H1 (cell line): ENCODE results near the gene DTX4. TPM values are rescaled to one million over a fixed set of nuclear protein-coding genes. Genes with fewer than 3 reads are reported as not detected.

Experiments used
- CTCF ChIA-PET: fragments of 300-600 bp; sonication (Branson Sonifier 250); formaldehyde crosslinking; loops from one replicate; lab custom pipeline; 2021; ENCODE audit not compliant: partially characterized antibody; lab: Charles Lee
- POLR2A ChIA-PET: fragments of 300-600 bp; sonication (Branson Sonifier 250); formaldehyde crosslinking; loops from one replicate; lab custom pipeline; 2021; ENCODE audit warnings: inconsistent platforms; ENCODE audit not compliant: partially characterized antibody; lab: Charles Lee
- DNase-seq, 2 experiments: peaks; one replicate each; pipeline versions ENCODE4 v3.0.0 to v3.0.0-alpha.2; 2010 to 2022; ENCODE audit warnings: low spot score in 2 of 2, low read depth in 1 of 2, mixed read lengths in 1 of 2
- FAIRE-seq: peaks from 2 replicates; lab custom pipeline; 2011; peaks lifted over from hg19 to GRCh38; lab: Jason Lieb, UNC
- H2AFZ ChIP-seq: 2 replicates; pipeline ENCODE4 v1.8.1; 2012; ENCODE audit warnings: low read length, inconsistent platforms
- H2AK5ac ChIP-seq: 2 replicates; pipeline ENCODE4 v1.6.1; 2013; ENCODE audit warnings: low read depth, low read length
- H2BK120ac ChIP-seq: replicated peaks from 2 replicates; pipeline ENCODE3; 2013; ENCODE audit warnings: low read depth, low read length, inconsistent platforms
- H2BK12ac ChIP-seq: 2 replicates; pipeline ENCODE4 v1.6.1; 2013; ENCODE audit warnings: low read depth, low read length
- H2BK15ac ChIP-seq: 2 replicates; pipeline ENCODE4 v1.6.1; 2013; ENCODE audit warnings: low read length
- H2BK20ac ChIP-seq: 2 replicates; pipeline ENCODE4 v1.6.1; 2013; ENCODE audit warnings: low read length
- H2BK5ac ChIP-seq: 2 replicates; pipeline ENCODE4 v1.6.1; 2013; ENCODE audit warnings: low read depth, low read length
- H3K14ac ChIP-seq: 2 replicates; pipeline ENCODE4 v1.6.1; 2013; ENCODE audit warnings: inconsistent platforms; ENCODE audit not compliant: insufficient read length
- H3K18ac ChIP-seq: 2 replicates; pipeline ENCODE4 v1.6.1; 2013; ENCODE audit warnings: low read length; ENCODE audit errors: extremely low read depth
- H3K23ac ChIP-seq: 2 replicates; pipeline ENCODE4 v1.6.1; 2013; ENCODE audit warnings: inconsistent platforms; ENCODE audit not compliant: insufficient read length
- H3K23me2 ChIP-seq: 2 replicates; pipeline ENCODE4 v1.6.1; 2013; ENCODE audit warnings: low read depth, low read length
- H3K27ac ChIP-seq: 2 replicates; pipeline ENCODE4 v1.6.1; 2011; ENCODE audit warnings: low read depth, low read length, inconsistent platforms
- H3K27me3 ChIP-seq, 4 experiments: replicated peaks in 1 of 4; 1 replicate in 1 of 4; 2 replicates in 3 of 4; pipeline versions ENCODE4 v1.6.1 to v1.8.1; 2011 to 2013; ENCODE audit warnings: low read length in 3 of 4, mild to moderate bottlenecking in 3 of 4, inconsistent platforms in 2 of 4, mixed read lengths in 2 of 4, moderate library complexity in 1 of 4; ENCODE audit not compliant: control insufficient read depth in 3 of 4, insufficient read depth in 3 of 4; ENCODE audit errors: extremely low read depth in 1 of 4
- H3K36me3 ChIP-seq, 4 experiments: 2 replicates each; pipeline versions ENCODE4 v1.6.1 to v1.8.1; 2011 to 2013; ENCODE audit warnings: mild to moderate bottlenecking in 4 of 4, low read length in 3 of 4, moderate library complexity in 2 of 4, control low read depth in 1 of 4, inconsistent platforms in 1 of 4; ENCODE audit not compliant: insufficient read depth in 4 of 4, control insufficient read depth in 2 of 4
- H3K4ac ChIP-seq: replicated peaks from 2 replicates; pipeline ENCODE3; 2013; ENCODE audit warnings: low read length, low read depth, mixed read lengths, inconsistent platforms; ENCODE audit not compliant: insufficient read length
- H3K4me1 ChIP-seq, 4 experiments: replicated peaks in 1 of 4; 1 replicate in 1 of 4; 2 replicates in 3 of 4; pipeline versions ENCODE4 v1.6.1 to v1.8.1; 2011 to 2013; ENCODE audit warnings: low read length in 3 of 4, inconsistent platforms in 2 of 4, mixed read lengths in 1 of 4; ENCODE audit not compliant: insufficient read depth in 4 of 4, control insufficient read depth in 3 of 4
- H3K4me2 ChIP-seq, 2 experiments: 2 replicates each; pipeline versions ENCODE4 v1.6.1 to v1.8.1; 2011 to 2013; ENCODE audit warnings: low read depth in 2 of 2, low read length in 2 of 2, control low read depth in 1 of 2, inconsistent platforms in 1 of 2, mild to moderate bottlenecking in 1 of 2; ENCODE audit not compliant: insufficient read depth in 1 of 2
- H3K4me3 ChIP-seq, 4 experiments: fragments of 200-600, 300-600 bp in 1 of 4; sonication (generic), shearing (Covaris generic), sonication (Bioruptor Twin) in 1 of 4; 2 replicates each; pipeline versions ENCODE4 v1.5.1 to v1.8.1; 2011 to 2016; ENCODE audit warnings: low read length in 4 of 4, low read depth in 3 of 4, control low read depth in 2 of 4, inconsistent platforms in 2 of 4, mild to moderate bottlenecking in 2 of 4, mixed read lengths in 1 of 4, moderate library complexity in 1 of 4; ENCODE audit not compliant: insufficient read depth in 2 of 4; ENCODE audit errors: extremely low read depth in 1 of 4
- H3K56ac ChIP-seq: replicated peaks from 2 replicates; pipeline ENCODE3; 2013; ENCODE audit warnings: low read depth, mild to moderate bottlenecking, mixed read lengths, low read length, inconsistent platforms; ENCODE audit not compliant: insufficient read length
- H3K79me1 ChIP-seq: 2 replicates; pipeline ENCODE4 v1.6.1; 2013; ENCODE audit warnings: low read depth, low read length, control low read depth
- H3K79me2 ChIP-seq, 2 experiments: 2 replicates each; pipeline versions ENCODE4 v1.6.1 to v1.8.1; 2012 to 2013; ENCODE audit warnings: low read length in 2 of 2, mild to moderate bottlenecking in 2 of 2, inconsistent platforms in 1 of 2; ENCODE audit not compliant: insufficient read depth in 2 of 2, control insufficient read depth in 1 of 2
- H3K9ac ChIP-seq, 4 experiments: replicated peaks in 1 of 4; 1 replicate in 1 of 4; 2 replicates in 3 of 4; pipeline versions ENCODE4 v1.6.1 to v1.8.1; 2011 to 2013; ENCODE audit warnings: low read depth in 3 of 4, low read length in 3 of 4, control low read depth in 2 of 4, mild to moderate bottlenecking in 2 of 4, moderate library complexity in 2 of 4, inconsistent platforms in 1 of 4; ENCODE audit errors: extremely low read depth in 1 of 4
- H3K9me3 ChIP-seq, 2 experiments: 2 replicates each; pipeline versions ENCODE4 v1.6.1 to v1.8.1; 2012 to 2013; ENCODE audit warnings: mild to moderate bottlenecking in 2 of 2, moderate library complexity in 2 of 2, control low read depth in 1 of 2, inconsistent platforms in 1 of 2, low read depth in 1 of 2, low read length in 1 of 2, mixed read lengths in 1 of 2; ENCODE audit not compliant: insufficient read depth in 2 of 2
- H4K20me1 ChIP-seq, 2 experiments: replicated peaks in 1 of 2; 2 replicates each; pipeline versions ENCODE3 to v1.8.1; 2011 to 2013; ENCODE audit warnings: inconsistent platforms in 2 of 2, low read length in 2 of 2, mild to moderate bottlenecking in 1 of 2; ENCODE audit not compliant: insufficient read depth in 2 of 2, control insufficient read depth in 1 of 2
- H4K5ac ChIP-seq: 2 replicates; pipeline ENCODE4 v1.6.1; 2013; ENCODE audit warnings: low read length, low read depth, mixed read lengths, inconsistent platforms; ENCODE audit not compliant: insufficient read length
- H4K8ac ChIP-seq: 2 replicates; pipeline ENCODE4 v1.8.0; 2013; ENCODE audit warnings: mild to moderate bottlenecking, moderate library complexity, low read length, inconsistent platforms; ENCODE audit not compliant: insufficient read depth; ENCODE audit errors: extremely low read depth
- H4K91ac ChIP-seq: replicated peaks from 2 replicates; pipeline ENCODE3; 2013; ENCODE audit warnings: low read length, mixed read lengths, inconsistent platforms; ENCODE audit not compliant: insufficient read length
- BACH1 ChIP-seq: IDR thresholded peaks from 2 replicates; pipeline ENCODE4 v1.6.1; 2012; ENCODE audit warnings: low read length, improper control_type of control experiment
- CREB1 ChIP-seq: IDR thresholded peaks from 2 replicates; pipeline ENCODE4 v1.6.1; 2012; ENCODE audit warnings: inconsistent platforms
- EZH2 ChIP-seq: fragments of 200-600 bp; sonication (generic); IDR thresholded peaks from 2 replicates; pipeline ENCODE4 v1.7.1; 2012; ENCODE audit warnings: low read depth, mild to moderate bottlenecking, moderate library complexity, low read length, inconsistent platforms; ENCODE audit not compliant: severe bottlenecking
- FOSL1 ChIP-seq: IDR thresholded peaks from 2 replicates; pipeline ENCODE4 v1.6.1; 2011; ENCODE audit warnings: mild to moderate bottlenecking, low read depth, low read length, moderate library complexity; ENCODE audit not compliant: insufficient read depth
- KDM4A ChIP-seq: IDR thresholded peaks from one replicate; pipeline ENCODE4 v1.7.1; 2012; ENCODE audit warnings: low read depth, mild to moderate bottlenecking, moderate library complexity, low read length, inconsistent platforms; ENCODE audit not compliant: severe bottlenecking
- PHF8 ChIP-seq: fragments of 200-600 bp; sonication (generic); conservative IDR thresholded peaks from 2 replicates; pipeline ENCODE4 v1.7.1; 2012; ENCODE audit warnings: low read depth, mild to moderate bottlenecking, inconsistent platforms, low read length, moderate library complexity
- RFX5 ChIP-seq: IDR thresholded peaks from 2 replicates; pipeline ENCODE4 v1.6.1; 2011; ENCODE audit warnings: low read depth, low read length, improper control_type of control experiment, borderline replicate concordance
- RXRA ChIP-seq: IDR thresholded peaks from 2 replicates; pipeline ENCODE4 v1.6.1; 2011; ENCODE audit warnings: low read depth, mild to moderate bottlenecking, low read length, moderate library complexity; ENCODE audit not compliant: insufficient read depth
- SIN3A ChIP-seq, 2 experiments: IDR thresholded peaks in 1 of 2; conservative IDR thresholded peaks in 1 of 2; 2 replicates each; pipeline ENCODE4 v1.6.1; 2011 to 2012; ENCODE audit warnings: low read length in 2 of 2, improper control_type of control experiment in 1 of 2, low read depth in 1 of 2, mild to moderate bottlenecking in 1 of 2
- SP4 ChIP-seq: IDR thresholded peaks from 2 replicates; pipeline ENCODE4 v1.6.1; 2012; ENCODE audit warnings: low read length, inconsistent platforms
- TAF1 ChIP-seq: IDR thresholded peaks from 2 replicates; pipeline ENCODE4 v1.6.1; 2011; ENCODE audit warnings: mild to moderate bottlenecking, low read depth, low read length
- TCF12 ChIP-seq: IDR thresholded peaks from 2 replicates; pipeline ENCODE4 v1.6.1; 2011; ENCODE audit warnings: low read depth, mild to moderate bottlenecking, low read length
- USF2 ChIP-seq: IDR thresholded peaks from 2 replicates; pipeline ENCODE4 v1.6.1; 2011; ENCODE audit warnings: low read length, improper control_type of control experiment
- WGBS, 2 experiments: shearing (Covaris generic) in 1 of 2; methylation state at CpG; one replicate each; pipeline versions ENCODE4 v1.1.6 to v1.1.7; 2013 to 2015; ENCODE audit warnings: low lambda C conversion rate in 2 of 2, mixed read lengths in 2 of 2, inconsistent platforms in 1 of 2, low coverage in 1 of 2, missing lambda C conversion rate in 1 of 2; ENCODE audit not compliant: insufficient replicate concordance in 2 of 2, insufficient coverage in 1 of 2, insufficient read length in 1 of 2; ENCODE audit errors: extremely low coverage in 1 of 2, missing lambda C conversion rate in 1 of 2; 5-methylcytosine and 5-hydroxymethylcytosine counted together
- polyA plus RNA-seq, 7 experiments: library from polyadenylated mRNA; depleted of rRNA in 3 of 7; stranded (reverse) in 5 of 7; unstranded in 2 of 7; fragments of >200 nt in 5 of 7; fragments of 200-250 nt in 2 of 7; gene quantifications; 1 replicate in 5 of 7; 2 replicates in 1 of 7; 4 replicates in 1 of 7; pipeline versions ENCODE4 v1.2.1 to v1.2.3, GENCODE V29; 2011 to 2013; ENCODE audit warnings: missing spikeins in 2 of 7, mixed read lengths in 2 of 7
- total RNA-seq: library from RNA; stranded (reverse); fragmentation: NEBNext Ultra II Directional; extraction: Animal tissue kit (Norgen Biotek cat#: 25700); gene quantifications from 2 replicates; pipeline ENCODE4 v1.2.1, GENCODE V29; 2021

Gene DTX4
- total and polyA plus RNA-seq, 2 of the 8 experiments (the other 6 are each of a cell fraction or from before 2014, with no cell fraction given), result 5.1 to 18.8 TPM

DNA sequence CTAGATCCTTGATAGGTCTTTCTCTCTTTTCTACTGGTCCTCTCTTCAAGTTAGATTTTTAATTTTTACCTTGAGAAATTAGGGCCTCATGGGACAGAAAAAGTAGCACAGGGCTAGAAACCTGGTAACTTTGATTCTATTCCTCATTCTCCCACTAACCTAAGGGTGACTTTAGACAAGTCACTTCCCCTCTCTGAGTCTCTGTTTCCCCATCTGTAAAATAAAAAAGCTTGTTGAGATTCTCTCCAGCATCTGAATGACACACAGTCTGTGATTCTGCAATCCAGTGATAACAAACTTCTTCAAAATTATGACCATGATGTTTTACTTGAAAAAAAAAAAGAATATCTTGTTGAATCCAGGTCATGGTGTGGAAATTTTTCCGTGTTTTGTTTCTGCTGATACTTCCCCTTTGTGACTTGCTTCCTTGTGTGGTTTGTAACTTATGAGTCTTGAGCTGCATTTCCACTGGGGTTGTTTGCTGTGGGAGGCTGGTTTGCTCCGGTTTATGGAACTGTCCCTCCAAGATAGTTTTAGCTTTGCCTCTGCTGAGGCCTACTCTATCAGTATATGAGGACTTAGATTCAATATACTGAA, 50.6 kb downstream of the DTX4 start:
- Histone ChIP-seq H3K4me2 (no peak overlapping the region), H3K4me1 (no peaks in the 10 kb centered on the region), H4K8ac (no peak overlapping the region), H3K18ac (no peak overlapping the region), H2BK12ac (no peak overlapping the region), H3K27me3 (no peaks in the 10 kb centered on the region), H3K79me1 (no peaks in the 10 kb centered on the region), H4K91ac (no peak overlapping the region), H3K56ac (no peak overlapping the region), H3K4ac (no peak overlapping the region), H2BK5ac (no peak overlapping the region), H3K79me2 (no peaks in the 10 kb centered on the region), H2BK20ac (no peak overlapping the region), H2AK5ac (no peak overlapping the region), H3K4me3 (no peak overlapping the region), H3K27ac (no peak overlapping the region), H4K5ac (no peak overlapping the region), H3K23ac (no peak overlapping the region), H2BK120ac (no peak overlapping the region), H4K20me1 (no peaks in the 10 kb centered on the region), H3K23me2 (no peaks in the 10 kb centered on the region; the same call in 1 of the 2 replicates), H3K14ac (no peak overlapping the region), H2BK15ac (no peak overlapping the region), H3K9ac (no peak overlapping the region), H3K36me3 (no peaks in the 10 kb centered on the region), H3K9me3 (no peaks in the 10 kb centered on the region), H2AFZ (no peak overlapping the region)
- CTCF ChIA-PET, result interaction anchor here (0.9 to 5.1 kb wide), 8 partner anchors 11 to 434 kb away, joined by 3 to 25 read pairs (median 4); partner anchors contain the start of gene DTX4
- POLR2A ChIA-PET, result no interaction called here
- FAIRE-seq, result no peak
- WGBS, 2 experiments, result 89% methylated on average over 2 of the region's 2 CpGs; no CpG with 5 or more reads in 1 of the 2 experiments
- DNase-seq, result no peak
- no peak for TF ChIP-seq PHF8
- no peak for TF ChIP-seq SIN3A (conservative IDR thresholded peaks at IDR 0.05 in 1 of 2, IDR thresholded peaks at IDR 0.05 in 1 of 2; ENCODE audit: low read depth in 1 of 2, low read length in 2 of 2)
- TF ChIP-seq TAF1, result no peak
- no peak for TF ChIP-seq TCF12
- no peak for TF ChIP-seq KDM4A
- no peak for TF ChIP-seq EZH2
- no peak for TF ChIP-seq SP4
- no peak for TF ChIP-seq BACH1
- TF ChIP-seq USF2, result no peak
- TF ChIP-seq RXRA, result no peak
- TF ChIP-seq FOSL1, result no peak
- no peak for TF ChIP-seq RFX5
- TF ChIP-seq CREB1, result no peak
